ENCODE data around the gene TTC28. TPM values are rescaled to one million over a fixed set of nuclear protein-coding genes. Genes with fewer than 3 reads are reported as not detected.

TTC28 gene
- total RNA-seq, 1 donor from 2014 or later, result 7.9 TPM

GRCh38 chr22:28008649-28009048 lies 671.0 kb downstream of the TTC28 start:
- Mint-ChIP-seq H3K4me3 (no peak overlapping the region), H3K27ac (no peak overlapping the region), H3K27me3 (no peaks in the 10 kb centered on the region), H3K4me1 (no peaks in the 10 kb centered on the region), H3K36me3 (ENCODE audit: low read depth) (no peaks in the 10 kb centered on the region), H3K9me3 (no peaks in the 10 kb centered on the region)
- CTCF ChIA-PET, result interaction anchor here (0.7 to 7.7 kb wide), 10 partner anchors 8 to 131 kb away, joined by 3 to 117 read pairs (median 4); no protein-coding TSS in a partner anchor
- DNase-seq (no peak), ATAC-seq (ENCODE audit: low read depth) (no peak)
- TF ChIP-seq CTCF (IDR thresholded peaks at IDR 0.05), result no peak
- intact Hi-C loops (cut with micrococcal nuclease), result loop anchor here (1.0 to 10.0 kb wide), 4 partner anchors 122 to 1254 kb away; no protein-coding TSS in a partner anchor
- POLR2A ChIA-PET, result interaction anchor here (0.5 kb wide), 1 partner anchor 1171 kb away, joined by 4 read pairs; no protein-coding TSS in a partner anchor

- no peak for TF ChIP-seq CTCF (IDR thresholded peaks at IDR 0.05)
These were observed 671.6 kb downstream of the TTC28 start for GRCh38 chr22:28008056-28008455.

GRCh38 chr22:28006271-28006670 lies 673.4 kb downstream of the TTC28 start:
- no peak overlapping the region for H3K4me3 Mint-ChIP-seq
- H3K9me3 Mint-ChIP-seq, result no peaks in the 10 kb centered on the region
- intact Hi-C loops (cut with micrococcal nuclease), result loop anchor here (5.0 to 10.0 kb wide), 2 partner anchors 1169 to 1251 kb away; no protein-coding TSS in a partner anchor
- DNase-seq, result no peak
- no peak for TF ChIP-seq CTCF (IDR thresholded peaks at IDR 0.05)
- H3K4me1 Mint-ChIP-seq, result no peaks in the 10 kb centered on the region
- H3K27ac Mint-ChIP-seq, result no peak overlapping the region
- H3K36me3 Mint-ChIP-seq (ENCODE audit: low read depth), result no peaks in the 10 kb centered on the region
- ChIA-PET POLR2A (no interaction called here), CTCF (interaction anchor here (1.0 to 1.9 kb wide), 3 partner anchors 14 to 119 kb away, joined by 5 to 7 read pairs (median 5); no protein-coding TSS in a partner anchor)
- no peak for ATAC-seq (ENCODE audit: low read depth)
- no peaks in the 10 kb centered on the region for H3K27me3 Mint-ChIP-seq

More at GRCh38 chr22:28008056-28008455, 671.6 kb downstream of the TTC28 start:
- Mint-ChIP-seq H3K27ac (no peak overlapping the region), H3K27me3 (no peaks in the 10 kb centered on the region), H3K9me3 (no peaks in the 10 kb centered on the region), H3K4me1 (no peaks in the 10 kb centered on the region), H3K4me3 (no peak overlapping the region), H3K36me3 (ENCODE audit: low read depth) (no peaks in the 10 kb centered on the region)
- intact Hi-C loops (cut with micrococcal nuclease), result loop anchor here (5.0 to 10.0 kb wide), 2 partner anchors 1171 to 1253 kb away; no protein-coding TSS in a partner anchor
- CTCF ChIA-PET, result interaction anchor here (0.6 to 1.3 kb wide), 7 partner anchors 105 to 130 kb away, joined by 3 to 9 read pairs (median 4); no protein-coding TSS in a partner anchor
- POLR2A ChIA-PET, result no interaction called here
- ATAC-seq (ENCODE audit: low read depth) (no peak), DNase-seq (no peak)

GRCh38 chr22:28005513-28005912 lies 674.1 kb downstream of the TTC28 start:
- Mint-ChIP-seq H3K27me3 (no peaks in the 10 kb centered on the region), H3K4me1 (no peaks in the 10 kb centered on the region), H3K4me3 (no peak overlapping the region), H3K9me3 (no peaks in the 10 kb centered on the region), H3K27ac (no peak overlapping the region), H3K36me3 (ENCODE audit: low read depth) (no peaks in the 10 kb centered on the region)
- no peak for ATAC-seq (ENCODE audit: low read depth)
- intact Hi-C loops (cut with micrococcal nuclease), result loop anchor here (5.0 to 10.0 kb wide), 2 partner anchors 1168 to 1251 kb away; no protein-coding TSS in a partner anchor
- TF ChIP-seq CTCF (IDR thresholded peaks at IDR 0.05), result no peak
- DNase-seq, result no peak
- CTCF ChIA-PET, result interaction anchor here (1.0 to 1.9 kb wide), 3 partner anchors 15 to 118 kb away, joined by 3 to 7 read pairs (median 5); no protein-coding TSS in a partner anchor
- POLR2A ChIA-PET, result no interaction called here

- H3K4me1 Mint-ChIP-seq, result no peaks in the 10 kb centered on the region
- no peaks in the 10 kb centered on the region for H3K9me3 Mint-ChIP-seq
- no peak overlapping the region for H3K27ac Mint-ChIP-seq
- POLR2A ChIA-PET, result no interaction called here
- no peaks in the 10 kb centered on the region for H3K27me3 Mint-ChIP-seq
- no peak for ATAC-seq (ENCODE audit: low read depth)
- intact Hi-C loops (cut with micrococcal nuclease), result loop anchor here (10.0 kb wide), 1 partner anchor 1249 kb away; no protein-coding TSS in a partner anchor
- no peak for DNase-seq
- CTCF ChIA-PET, result interaction anchor here (0.7 to 1.4 kb wide), 3 partner anchors 116 to 196 kb away, joined by 3 read pairs; no protein-coding TSS in a partner anchor
- H3K4me3 Mint-ChIP-seq, result no peak overlapping the region
- H3K36me3 Mint-ChIP-seq (ENCODE audit: low read depth), result no peaks in the 10 kb centered on the region
- TF ChIP-seq CTCF (IDR thresholded peaks at IDR 0.05), result no peak
These were observed 675.6 kb downstream of the TTC28 start for GRCh38 chr22:28004021-28004420.
